GM04504 (cell line): ENCODE data around the gene KLHL3.

ENCODE experiments used
- DNase-seq: peaks from one replicate; pipeline ENCODE4 v3.0.0-alpha.2; 2012; ENCODE audit warnings: low read depth

Gene KLHL3

GRCh38 chr5:137632716-137633115 lies 103.2 kb downstream of the KLHL3 start:
- DNase-seq = no peak

- no peak for DNase-seq
Measured at GRCh38 chr5:137631453-137631852, 104.4 kb downstream of the KLHL3 start.

- no peak for DNase-seq
Measured at GRCh38 chr5:137630972-137631370, 104.9 kb downstream of the KLHL3 start.

GRCh38 chr5:137630216-137630971 lies 105.5 kb downstream of the KLHL3 start:
- DNase-seq = no peak

DNA sequence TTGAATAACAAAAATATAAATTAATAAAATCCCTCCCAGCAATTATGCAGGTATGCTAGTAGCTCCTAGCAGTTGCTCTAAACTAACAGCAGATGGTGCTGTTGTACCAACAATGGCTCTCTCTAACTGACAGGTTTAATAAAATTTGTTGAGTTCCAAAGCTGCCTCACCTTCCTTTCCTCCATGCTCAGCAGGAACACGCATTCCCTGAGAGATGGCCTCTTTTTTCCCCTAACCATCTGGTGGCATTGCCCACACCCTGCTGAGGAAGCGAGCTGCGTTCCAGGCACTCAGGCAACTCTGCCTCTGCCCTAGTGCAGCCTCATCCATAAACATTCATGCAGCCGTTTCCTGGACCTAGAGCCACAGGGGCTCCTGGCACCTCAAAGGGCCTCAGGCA lies 106.2 kb downstream of the KLHL3 start:
- DNase-seq = peak; percentile 24

DNA sequence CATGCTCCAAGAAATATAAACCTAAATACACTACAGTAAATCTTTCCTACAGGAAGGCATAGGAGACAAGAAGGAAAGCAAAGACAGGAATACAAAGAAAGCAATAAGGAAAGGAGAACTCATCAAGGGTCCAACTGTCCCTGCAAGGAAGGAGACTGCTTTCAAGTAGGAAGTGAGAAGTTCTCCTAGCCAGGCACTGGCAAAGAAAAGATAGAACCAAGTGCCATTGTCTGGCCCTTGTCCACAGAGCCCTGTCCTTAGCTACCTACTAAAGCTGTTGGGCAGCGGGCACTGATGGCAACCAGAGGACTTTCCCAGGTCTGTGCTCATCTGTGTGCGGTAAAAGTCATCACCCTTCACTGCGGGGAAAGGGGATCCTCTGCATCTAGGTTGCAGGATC lies 108.2 kb downstream of the KLHL3 start:
- DNase-seq = no peak

GRCh38 chr5:137627293-137627692 lies 108.6 kb downstream of the KLHL3 start:
- no peak for DNase-seq

GRCh38 chr5:137624786-137625349 lies 111.0 kb downstream of the KLHL3 start:
- no peak for DNase-seq

- DNase-seq = no peak
Measured at GRCh38 chr5:137622850-137623249, 113.0 kb downstream of the KLHL3 start.

DNA sequence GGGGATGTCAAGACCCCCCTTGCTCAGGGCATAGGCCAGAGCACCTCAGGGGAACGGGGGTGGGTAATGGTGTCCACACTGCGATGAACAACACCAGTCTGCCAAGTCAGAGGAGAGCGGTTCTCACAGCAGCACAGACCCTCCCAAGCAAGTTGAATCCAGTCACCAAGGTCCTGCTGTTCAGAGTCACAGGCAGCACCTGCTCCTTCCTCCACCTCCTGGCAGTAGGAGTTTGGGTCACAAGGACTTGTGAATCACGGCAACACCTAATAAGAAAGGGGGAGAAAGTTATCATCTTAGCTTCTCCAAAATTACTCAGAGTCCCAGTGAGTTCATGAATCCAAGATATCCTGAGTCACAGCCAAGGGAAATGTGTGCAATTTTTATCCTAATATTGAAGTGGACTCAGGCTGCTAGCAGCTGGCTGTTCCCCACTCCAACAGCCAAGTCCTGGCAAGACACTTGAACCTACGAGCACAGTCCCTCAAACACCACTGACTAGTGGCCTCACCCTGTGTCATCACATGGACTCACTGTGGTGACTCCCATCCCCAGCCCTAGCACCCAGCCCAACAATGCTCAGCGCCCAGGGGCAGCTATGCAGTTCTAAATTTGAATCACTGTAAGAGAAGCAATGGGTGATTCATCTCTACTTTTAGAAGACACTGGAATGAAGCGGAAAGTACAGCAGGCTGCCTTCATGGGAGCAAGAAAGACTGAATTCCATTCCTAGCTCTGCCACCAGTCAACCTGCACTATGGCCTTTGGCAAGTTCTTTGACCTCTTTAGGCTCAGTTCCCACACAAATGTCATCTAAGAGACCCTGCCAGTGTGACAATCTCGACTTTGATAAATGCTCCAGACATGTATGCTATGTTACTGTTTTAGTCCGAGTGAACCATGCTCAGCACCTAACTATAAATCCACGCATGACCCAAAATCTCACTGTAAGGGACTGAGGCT lies 113.7 kb downstream of the KLHL3 start:
- peak; percentile 38 for DNase-seq

GRCh38 chr5:137621306-137621705 lies 114.6 kb downstream of the KLHL3 start:
- DNase-seq = no peak

GRCh38 chr5:137619191-137619870 lies 116.6 kb downstream of the KLHL3 start:
- DNase-seq = peak; percentile 80

- DNase-seq = no peak
Measured at GRCh38 chr5:137618476-137618875, 117.4 kb downstream of the KLHL3 start.

- DNase-seq = no peak
Measured at GRCh38 chr5:137617528-137618205, 118.2 kb downstream of the KLHL3 start.

GRCh38 chr5:137616046-137616445 lies 119.8 kb downstream of the KLHL3 start:
- DNase-seq = no peak

- DNase-seq = no peak
Measured at GRCh38 chr5:137615171-137615775, 120.6 kb downstream of the KLHL3 start.

- DNase-seq = no peak
Measured at GRCh38 chr5:137613554-137614265, 122.2 kb downstream of the KLHL3 start.

DNA sequence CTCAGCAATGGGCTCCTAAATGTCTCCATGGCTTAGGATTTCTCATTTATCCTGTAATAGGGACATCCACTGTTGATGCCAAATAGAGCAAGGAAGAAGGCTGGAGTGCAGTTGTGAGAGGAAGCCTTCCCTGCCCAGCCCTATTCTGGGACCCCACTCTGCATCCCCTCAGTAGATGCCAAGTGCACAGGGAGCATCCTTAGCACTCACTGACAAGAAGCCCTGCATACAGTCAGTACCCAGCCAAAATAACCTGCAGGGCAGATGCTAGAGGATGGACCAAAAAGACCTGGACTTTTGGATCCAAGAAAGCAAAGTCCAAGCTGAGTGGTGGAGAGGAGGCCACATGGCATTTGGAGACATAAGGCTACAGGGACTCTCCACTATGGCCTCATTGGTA lies 123.3 kb downstream of the KLHL3 start:
- DNase-seq = no peak

- DNase-seq = no peak
Measured at GRCh38 chr5:137611794-137612435, 124.0 kb downstream of the KLHL3 start.

DNA sequence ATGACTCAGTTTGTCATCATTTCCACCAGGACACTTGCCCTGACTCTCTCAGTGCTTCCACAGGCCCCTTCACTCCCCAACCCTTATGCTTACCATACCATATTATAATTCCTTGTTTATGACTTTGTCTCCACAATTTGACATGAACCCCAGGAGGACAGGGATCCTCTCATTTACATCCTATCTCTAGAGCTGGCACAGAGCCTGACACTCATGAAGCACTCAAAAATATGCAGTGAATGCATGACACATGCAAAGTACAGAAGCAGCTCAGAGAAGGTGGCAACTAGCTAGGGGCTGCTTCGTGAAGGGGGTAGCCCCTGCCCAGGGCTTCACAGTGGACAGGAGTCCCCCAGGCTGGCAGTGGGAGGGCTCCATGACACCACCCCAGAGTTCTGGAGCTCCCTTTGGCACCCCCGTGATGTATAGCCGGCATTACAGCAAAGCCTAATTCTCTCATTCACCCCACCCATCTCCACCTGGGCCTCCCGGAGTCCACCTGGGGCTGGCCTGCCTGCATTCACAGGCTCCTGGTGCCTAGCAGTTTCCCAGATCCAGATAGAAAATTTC lies 124.8 kb downstream of the KLHL3 start:
- DNase-seq = no peak
